ENCODE results near the gene MACROH2A2.
"Not testable (repeated sequence)": the region's sequence is repeated elsewhere in the genome, so short reads cannot be mapped to it uniquely, and the experiment has no call there.

MACROH2A2 gene

GRCh38 chr10:70132098-70133029, 79.7 kb downstream of the MACROH2A2 start, which contains the start of gene AIFM2:
TSS of gene AIFM2 (minus strand) at chr10:70132825. CDS start at chr10:70124084, 8,741 bp downstream.
- peak; percentile 62 for DNase-seq

DNA sequence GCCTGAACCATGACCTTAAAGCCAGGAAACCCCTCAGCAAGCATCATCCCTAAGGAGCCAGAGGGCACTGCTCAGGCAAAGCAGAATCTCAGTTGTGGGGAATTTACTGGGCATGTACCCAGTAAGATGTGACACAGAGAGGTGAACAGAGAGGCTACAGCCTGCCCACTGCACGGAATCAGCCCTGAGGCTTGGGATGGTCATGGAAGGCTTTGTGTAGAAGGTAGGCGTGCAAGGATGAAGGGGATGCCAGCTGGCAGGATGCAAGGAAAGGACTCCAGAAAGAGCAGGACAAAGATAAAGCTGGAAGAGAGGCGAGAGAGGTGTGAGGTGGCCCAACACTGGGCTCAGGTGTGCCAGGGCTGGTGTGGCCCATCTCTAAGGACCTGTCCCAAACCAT, 82.4 kb downstream of the MACROH2A2 start:
- DNase-seq, result no peak

GRCh38 chr10:70135684-70136083, 83.0 kb downstream of the MACROH2A2 start:
- DNase-seq, result no peak

- DNase-seq, result no peak
These were observed 84.5 kb downstream of the MACROH2A2 start for GRCh38 chr10:70137135-70137534.

- no peak for DNase-seq
These were observed 85.6 kb downstream of the MACROH2A2 start for GRCh38 chr10:70137927-70138883.

DNA sequence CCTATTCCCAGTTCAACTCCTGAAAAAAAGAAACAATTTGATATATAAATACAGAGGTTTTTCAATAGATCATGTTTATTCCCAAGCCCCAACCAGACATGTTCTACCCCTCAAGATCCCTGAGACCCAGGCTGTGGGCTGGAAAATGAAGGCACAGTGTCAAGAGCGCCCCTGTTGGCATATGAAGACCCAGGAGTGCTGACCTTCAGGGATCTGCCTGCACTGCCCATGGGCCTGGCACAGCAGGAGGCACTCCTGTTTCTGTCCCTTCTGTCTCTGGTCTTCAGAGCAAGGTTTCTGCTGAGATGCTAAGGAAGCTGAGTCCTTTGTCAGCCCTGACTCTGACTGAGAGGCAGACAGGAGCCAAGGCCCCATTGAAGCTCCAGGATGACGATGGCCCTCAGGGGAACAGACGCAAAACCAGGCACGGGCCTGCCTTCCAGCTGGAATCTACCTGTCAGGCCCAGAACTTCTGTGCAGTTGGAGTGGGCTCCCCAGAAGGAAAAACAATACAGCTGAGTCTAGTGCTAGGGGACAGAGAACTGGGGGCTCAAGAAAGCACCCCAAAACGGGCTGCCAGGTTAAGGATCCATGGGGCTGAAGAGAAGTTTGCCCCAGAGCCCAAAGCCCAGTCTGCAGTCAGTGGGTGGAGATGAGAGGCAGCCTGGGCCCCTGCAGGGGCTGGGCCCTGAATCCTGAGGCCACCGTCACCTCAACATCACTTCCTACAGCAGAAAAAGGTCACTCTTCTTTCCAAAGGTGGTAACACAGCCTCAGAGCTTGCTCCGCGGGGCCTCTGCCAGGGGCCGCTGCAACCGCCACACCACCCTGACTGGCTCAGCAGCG, 86.7 kb downstream of the MACROH2A2 start:
- DNase-seq, result no peak

- DNase-seq, result no peak
These were observed 87.3 kb downstream of the MACROH2A2 start for GRCh38 chr10:70139997-70140250.

GRCh38 chr10:70140297-70140696, 87.7 kb downstream of the MACROH2A2 start:
- no peak for DNase-seq

DNA sequence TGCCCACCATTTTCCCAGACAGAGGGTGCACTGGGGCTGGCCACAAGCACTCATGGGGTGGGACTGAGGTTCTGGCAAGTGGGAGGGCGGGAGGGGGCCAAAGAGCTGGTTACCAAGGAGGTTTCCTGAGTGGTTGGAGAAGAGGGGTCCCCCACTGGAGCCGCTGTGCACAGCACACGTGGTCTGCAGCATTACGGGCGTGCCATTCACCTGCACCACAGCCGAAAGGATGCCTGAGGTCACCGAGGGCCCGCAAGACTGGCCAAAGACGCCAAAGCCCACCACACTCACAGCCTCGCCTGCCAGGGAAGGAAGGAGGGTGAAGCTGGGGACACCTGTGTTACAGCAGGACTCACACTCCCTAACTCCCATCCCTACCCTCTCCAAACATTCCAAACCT, 89.9 kb downstream of the MACROH2A2 start:
- DNase-seq, result no peak

- DNase-seq, result no peak
These were observed 91.9 kb downstream of the MACROH2A2 start for GRCh38 chr10:70144372-70145110.

- DNase-seq, result no peak
These were observed 92.6 kb downstream of the MACROH2A2 start for GRCh38 chr10:70145166-70145665.

DNA sequence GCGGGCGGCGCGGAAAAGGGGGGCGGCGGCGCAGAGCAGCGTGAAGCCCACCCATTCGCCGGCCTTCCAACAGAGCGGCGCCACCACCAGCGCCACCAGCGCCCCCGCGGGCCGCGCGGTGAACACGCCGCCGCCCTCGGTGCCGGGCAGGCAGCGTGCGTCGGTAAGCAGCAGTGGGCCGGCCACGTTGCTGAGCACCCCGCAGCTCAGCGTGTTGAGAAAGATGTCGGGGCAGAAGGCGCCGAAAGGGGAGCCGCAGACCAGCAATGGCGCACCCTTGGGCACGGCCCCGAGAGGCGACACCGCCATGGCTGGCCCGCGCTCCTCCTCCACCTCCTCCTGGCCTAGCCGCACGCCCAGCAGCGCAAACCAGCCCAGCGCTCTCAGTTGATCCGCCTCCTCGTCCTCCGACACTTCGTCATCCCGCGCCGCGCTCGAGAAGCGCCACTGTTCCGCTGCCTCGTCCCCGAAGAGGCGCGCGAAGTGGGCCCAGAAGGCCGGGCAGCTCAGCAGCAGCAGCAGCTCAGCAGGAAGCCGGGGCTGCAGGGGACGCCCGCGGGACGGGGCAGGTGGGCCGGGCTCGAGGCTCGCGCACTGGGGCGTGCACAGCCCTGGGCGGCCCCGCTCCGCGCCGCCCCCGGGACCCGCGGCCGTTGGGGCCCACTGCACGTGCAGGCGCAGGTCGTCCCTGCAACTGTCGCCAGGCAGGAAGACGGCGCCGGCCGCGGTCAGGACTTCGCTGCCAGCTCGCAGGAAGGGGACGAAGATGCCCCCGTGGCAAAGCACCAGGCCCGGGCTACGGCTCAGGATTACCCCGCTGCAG, 93.2 kb downstream of the MACROH2A2 start:
- DNase-seq, result peak; percentile 72

GRCh38 chr10:70146489-70147258, 94.0 kb downstream of the MACROH2A2 start, which contains the start of gene TYSND1:
TSS of gene TYSND1 (minus strand) at chr10:70146700. CDS start at chr10:70146586, 114 bp downstream.
- DNase-seq, result peak; percentile 97

GRCh38 chr10:70147259-70147625, 94.6 kb downstream of the MACROH2A2 start:
- no peak for DNase-seq

GRCh38 chr10:70148516-70148915, 95.9 kb downstream of the MACROH2A2 start:
- DNase-seq, result no peak

DNA sequence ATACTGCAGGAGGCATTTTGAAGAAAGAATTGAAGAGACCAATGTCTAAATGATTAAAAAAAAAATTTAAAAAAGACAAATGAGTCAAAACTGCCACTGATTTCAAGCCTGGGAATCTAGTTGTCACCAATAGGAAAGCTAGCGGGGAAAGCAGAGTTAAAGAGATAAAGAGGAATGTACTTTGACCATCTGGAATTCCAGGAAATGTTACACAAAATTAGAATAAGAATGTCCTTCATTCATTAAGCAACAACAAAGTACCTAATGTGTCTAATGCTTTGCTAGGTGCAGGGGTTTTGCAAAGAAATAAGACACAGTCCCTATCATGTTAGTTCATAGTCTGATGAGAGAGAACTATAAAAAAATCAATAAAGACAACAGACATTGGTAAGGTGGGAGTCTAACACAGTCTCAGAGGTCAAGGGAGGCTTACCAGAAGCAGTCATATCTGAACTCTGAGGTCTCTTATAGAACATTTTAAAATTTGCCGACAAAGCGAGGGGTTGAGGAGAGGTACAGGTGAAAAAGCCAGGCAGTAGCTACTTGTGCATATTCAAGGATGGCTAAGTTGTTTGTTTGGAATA, 102.7 kb downstream of the MACROH2A2 start:
- no peak for DNase-seq

DNA sequence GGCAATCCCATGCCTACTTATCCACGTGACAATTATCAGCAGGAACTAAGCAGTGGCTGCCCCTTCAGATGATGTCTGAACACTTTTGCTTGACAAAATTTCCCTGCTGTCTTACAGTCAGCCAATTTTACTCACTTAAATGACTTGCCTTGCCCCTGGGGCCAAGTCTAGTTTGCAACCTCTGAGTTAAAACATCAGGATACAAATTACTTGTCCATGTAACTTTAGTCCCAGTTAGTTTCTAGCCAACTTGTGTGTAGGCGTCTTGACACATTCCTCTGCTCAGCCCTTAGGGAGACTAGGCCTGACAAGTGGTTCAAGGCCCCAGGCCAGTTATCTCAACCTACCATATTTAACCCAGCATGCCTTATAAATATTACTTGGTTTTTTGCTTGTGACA, 105.5 kb downstream of the MACROH2A2 start:
- DNase-seq, result no peak

- DNase-seq, result not testable (repeated sequence)
These were observed 106.7 kb downstream of the MACROH2A2 start for GRCh38 chr10:70159366-70159765.

DNA sequence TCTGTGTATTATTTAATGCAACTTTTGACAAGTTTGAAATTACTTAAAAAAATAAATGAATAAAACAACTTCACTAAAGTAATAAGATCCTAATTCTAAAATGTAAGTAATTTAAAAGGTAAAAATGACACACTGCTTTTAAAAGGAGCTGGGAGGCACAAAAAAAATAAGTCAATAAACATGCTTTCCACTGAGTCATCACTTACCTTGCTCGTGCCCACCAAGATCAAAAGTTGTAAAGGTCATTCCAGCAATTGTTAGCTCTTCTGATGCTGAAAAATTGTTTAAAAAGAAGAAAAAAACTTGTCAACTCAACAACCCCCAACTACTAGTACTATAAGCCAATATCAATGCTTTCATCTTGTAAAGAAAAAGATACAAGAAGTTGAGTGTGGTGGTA, 108.2 kb downstream of the MACROH2A2 start:
- DNase-seq, result no peak

Data from left hindlimb (tissue), 1 donor.